Measurements from ENCODE around the gene ACBD3.

Gene ACBD3

DNA sequence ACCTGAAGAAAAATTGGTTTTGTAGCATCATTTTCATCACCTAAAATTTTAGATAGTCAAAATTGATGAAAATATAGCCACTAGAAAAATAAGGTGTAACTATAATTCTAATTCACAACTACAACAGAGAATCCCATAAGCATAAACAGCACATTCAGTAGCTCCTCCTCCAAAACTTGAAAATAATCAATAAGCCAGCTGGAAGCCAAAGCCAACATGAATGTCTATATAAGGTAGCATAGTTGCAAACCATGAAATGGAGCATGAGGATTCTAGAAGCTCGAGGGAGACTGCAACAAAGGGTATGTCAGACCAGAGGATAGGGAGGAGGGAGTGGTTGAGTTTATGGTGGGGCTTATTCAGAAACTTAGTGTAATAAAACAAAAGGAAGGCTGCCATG lies 22.4 kb downstream of the ACBD3 start:
- Mint-ChIP-seq H3K4me1 (no peaks in the 10 kb centered on the region), H3K9me3 (no peaks in the 10 kb centered on the region), H3K27ac (no peak overlapping the region), H3K36me3 (ENCODE audit: low read depth) (peaks cover 55% of the 10 kb centered on the region), H3K27me3 (ENCODE audit: low read depth, poor library complexity) (no peaks in the 10 kb centered on the region), H3K4me3 (no peak overlapping the region)
- no peak for TF ChIP-seq CTCF (IDR thresholded peaks at IDR 0.05)
- no peak for DNase-seq

DNA sequence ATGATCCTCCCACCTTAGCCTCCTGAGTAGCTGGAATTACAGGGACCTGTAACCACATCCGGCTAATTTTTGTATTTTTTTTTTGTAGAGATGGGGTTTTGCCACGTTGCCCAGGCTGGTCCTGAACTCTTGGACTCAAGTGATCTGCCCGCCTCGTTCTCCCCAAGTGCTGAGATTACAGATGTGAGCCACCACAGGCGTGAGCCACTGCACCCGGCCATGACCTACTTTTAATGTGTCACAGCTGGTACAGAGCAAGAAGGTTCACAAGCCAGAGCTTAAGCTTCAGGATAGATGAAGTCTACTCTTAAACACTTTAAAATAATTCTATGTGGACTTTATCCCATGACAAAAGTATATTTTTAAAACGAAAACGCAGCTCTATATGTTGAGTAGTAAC lies 23.6 kb downstream of the ACBD3 start:
- Mint-ChIP-seq H3K4me3 (no peak overlapping the region), H3K27ac (no peak overlapping the region), H3K9me3 (no peaks in the 10 kb centered on the region), H3K4me1 (no peaks in the 10 kb centered on the region), H3K27me3 (ENCODE audit: low read depth, poor library complexity) (no peaks in the 10 kb centered on the region), H3K36me3 (ENCODE audit: low read depth) (peaks cover 60% of the 10 kb centered on the region)
- DNase-seq: no peak
- no peak for TF ChIP-seq CTCF (IDR thresholded peaks at IDR 0.05)

GRCh38 chr1:226158983-226159382 lies 27.6 kb downstream of the ACBD3 start:
- no peak for TF ChIP-seq CTCF (IDR thresholded peaks at IDR 0.05)
- H3K36me3 Mint-ChIP-seq (ENCODE audit: low read depth): peaks cover 58% of the 10 kb centered on the region
- no peaks in the 10 kb centered on the region for H3K4me1 Mint-ChIP-seq
- H3K4me3 Mint-ChIP-seq: no peak overlapping the region
- DNase-seq: no peak
- peak overlapping the region; percentile 34 for H3K27ac Mint-ChIP-seq
- no peaks in the 10 kb centered on the region for H3K27me3 Mint-ChIP-seq (ENCODE audit: low read depth, poor library complexity)
- H3K9me3 Mint-ChIP-seq: no peaks in the 10 kb centered on the region

GRCh38 chr1:226158457-226158856 lies 28.1 kb downstream of the ACBD3 start:
- TF ChIP-seq CTCF (IDR thresholded peaks at IDR 0.05): no peak
- no peak for DNase-seq
- no peaks in the 10 kb centered on the region for H3K27me3 Mint-ChIP-seq (ENCODE audit: low read depth, poor library complexity)
- H3K27ac Mint-ChIP-seq: peak overlapping the region; percentile 34
- H3K36me3 Mint-ChIP-seq (ENCODE audit: low read depth): peaks cover 54% of the 10 kb centered on the region
- H3K4me3 Mint-ChIP-seq: no peak overlapping the region
- no peaks in the 10 kb centered on the region for H3K4me1 Mint-ChIP-seq
- no peaks in the 10 kb centered on the region for H3K9me3 Mint-ChIP-seq

GRCh38 chr1:226157761-226158316 lies 28.7 kb downstream of the ACBD3 start:
- TF ChIP-seq CTCF (IDR thresholded peaks at IDR 0.05): no peak
- H3K27me3 Mint-ChIP-seq (ENCODE audit: low read depth, poor library complexity): no peaks in the 10 kb centered on the region
- DNase-seq: no peak
- peaks cover 59% of the 10 kb centered on the region for H3K36me3 Mint-ChIP-seq (ENCODE audit: low read depth)
- H3K4me3 Mint-ChIP-seq: no peak overlapping the region
- no peaks in the 10 kb centered on the region for H3K4me1 Mint-ChIP-seq
- no peaks in the 10 kb centered on the region for H3K9me3 Mint-ChIP-seq
- H3K27ac Mint-ChIP-seq: no peak overlapping the region

DNA sequence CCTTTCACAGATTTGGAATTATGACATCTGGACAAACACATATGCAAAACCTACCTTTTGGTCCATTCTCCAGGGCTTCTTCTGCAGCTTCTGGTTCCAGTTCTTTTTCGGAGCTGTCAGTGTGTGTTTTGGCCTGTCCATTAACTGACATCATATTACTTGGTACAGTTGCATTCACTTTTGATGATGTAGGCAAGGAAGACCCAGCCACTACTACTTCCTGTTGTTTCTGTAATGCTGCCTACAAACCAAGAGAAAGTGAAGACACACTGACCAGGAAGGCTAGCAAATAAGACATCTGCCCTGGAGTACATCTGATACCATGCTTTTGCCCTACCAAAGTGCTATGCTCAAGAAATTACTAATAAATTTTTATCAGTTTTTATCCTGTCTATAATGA lies 31.9 kb downstream of the ACBD3 start:
- no peaks in the 10 kb centered on the region for H3K4me1 Mint-ChIP-seq
- H3K4me3 Mint-ChIP-seq: no peak overlapping the region
- no peak overlapping the region for H3K27ac Mint-ChIP-seq
- no peak for TF ChIP-seq CTCF (IDR thresholded peaks at IDR 0.05)
- no peaks in the 10 kb centered on the region for H3K9me3 Mint-ChIP-seq
- no peak for DNase-seq
- H3K36me3 Mint-ChIP-seq (ENCODE audit: low read depth): peaks cover 52% of the 10 kb centered on the region
- H3K27me3 Mint-ChIP-seq (ENCODE audit: low read depth, poor library complexity): no peaks in the 10 kb centered on the region
